GM19238 (cell line): Measurements from ENCODE around the gene PSMC3IP.
"Not testable (repeated sequence)": the region's sequence is repeated elsewhere in the genome, so short reads cannot be mapped to it uniquely, and the experiment has no call there.

Experiments
- DNase-seq: peaks from one replicate; pipeline ENCODE4 v3.0.0; 2011; ENCODE audit warnings: low spot score; ENCODE audit not compliant: insufficient read length

The PSMC3IP gene

GRCh38 chr17:42577532-42578281 lies at the start of gene PSMC3IP:
Gene PSMC3IP, minus strand, starts transcription at chr17:42577729. Its CDS starts 43 bp downstream, at chr17:42577686.
- DNase-seq, result peak; percentile 96

GRCh38 chr17:42623732-42624596 lies 46.4 kb upstream of the PSMC3IP start:
- DNase-seq, result no peak

GRCh38 chr17:42623271-42623670 lies 45.7 kb upstream of the PSMC3IP start:
- no peak for DNase-seq

GRCh38 chr17:42621987-42622386 lies 44.5 kb upstream of the PSMC3IP start:
- DNase-seq, result not testable (repeated sequence)

- DNase-seq, result peak; percentile 84
Observed at GRCh38 chr17:42618442-42619150, 41.1 kb upstream of the PSMC3IP start.

- peak; percentile 16 for DNase-seq
Observed at GRCh38 chr17:42617956-42618431, 40.5 kb upstream of the PSMC3IP start.

- DNase-seq, result no peak
Observed at GRCh38 chr17:42613699-42614295, 36.3 kb upstream of the PSMC3IP start.

GRCh38 chr17:42612013-42612412 lies 34.5 kb upstream of the PSMC3IP start:
- DNase-seq, result no peak

GRCh38 chr17:42609814-42610801 lies 32.6 kb upstream of the PSMC3IP start:
- DNase-seq, result not testable (repeated sequence)

- peak; percentile 94 for DNase-seq
Observed at GRCh38 chr17:42609182-42609813, 31.8 kb upstream of the PSMC3IP start, which contains the start of the genes RETREG3 and TUBG1. Gene RETREG3, minus strand, starts transcription at chr17:42609374. Its CDS starts 50 bp downstream, at chr17:42609324. Gene TUBG1, plus strand, starts transcription at chr17:42609683. Its CDS starts 55 bp downstream, at chr17:42609738.

- no peak for DNase-seq
Observed at GRCh38 chr17:42608305-42609181, 31.0 kb upstream of the PSMC3IP start.

GRCh38 chr17:42607769-42608168 lies 30.2 kb upstream of the PSMC3IP start:
- no peak for DNase-seq

GRCh38 chr17:42603318-42603717 lies 25.8 kb upstream of the PSMC3IP start:
- no peak for DNase-seq

- no peak for DNase-seq
Observed at GRCh38 chr17:42598905-42599304, 21.4 kb upstream of the PSMC3IP start.

- DNase-seq, result no peak
Observed at GRCh38 chr17:42596386-42596785, 18.9 kb upstream of the PSMC3IP start.

GRCh38 chr17:42591411-42591810 lies 13.9 kb upstream of the PSMC3IP start:
- no peak for DNase-seq

- no peak for DNase-seq
Observed at GRCh38 chr17:42590886-42591285, 13.4 kb upstream of the PSMC3IP start.

GRCh38 chr17:42586514-42587230 lies 9.1 kb upstream of the PSMC3IP start:
- DNase-seq, result peak; percentile 66
